Neural cell (in vitro differentiated cells): ENCODE data around the gene VSIR. TPM values are rescaled to one million over a fixed set of nuclear protein-coding genes. Genes with fewer than 3 reads are reported as not detected.

Experiments used
- H2AFZ ChIP-seq: fragments of 200-600, 300-800 bp; sonication (generic), shearing (Covaris generic); 2 replicates; pipeline ENCODE4 v1.6.0; 2014; ENCODE audit warnings: low read depth, mild to moderate bottlenecking, antibody characterized with exemption, low read length, moderate library complexity
- H3F3A ChIP-seq: fragments of 200-600 bp; shearing (Covaris generic); 2 replicates; pipeline ENCODE4 v1.6.1; 2016; ENCODE audit warnings: mild to moderate bottlenecking, moderate library complexity, mixed read lengths, antibody characterized with exemption, low read length; ENCODE audit not compliant: insufficient read depth, poor library complexity, severe bottlenecking
- H3K27ac ChIP-seq: fragments of 200-600, 300-800 bp; sonication (generic), shearing (Covaris generic); 2 replicates; pipeline ENCODE4 v1.5.1; 2014; ENCODE audit warnings: mild to moderate bottlenecking, low read length, moderate library complexity
- H3K27me3 ChIP-seq: fragments of 300-800, 200-600 bp; sonication (generic), shearing (Covaris generic); 2 replicates; pipeline ENCODE4 v1.6.0; 2014; ENCODE audit warnings: mild to moderate bottlenecking, low read depth, low read length, moderate library complexity; ENCODE audit not compliant: insufficient read depth
- H3K36me3 ChIP-seq: fragments of 300-800, 200-600 bp; sonication (generic), shearing (Covaris generic); 2 replicates; pipeline ENCODE4 v1.5.1; 2014; ENCODE audit warnings: mild to moderate bottlenecking, antibody characterized with exemption, low read length, moderate library complexity; ENCODE audit not compliant: insufficient read depth
- H3K4me2 ChIP-seq: fragments of 300-800, 200-600 bp; sonication (generic), shearing (Covaris generic); 2 replicates; pipeline ENCODE4 v1.6.0; 2014; ENCODE audit warnings: mild to moderate bottlenecking, low read length
- H3K4me3 ChIP-seq: fragments of 300-800, 200-600 bp; sonication (generic), shearing (Covaris generic); 2 replicates; pipeline ENCODE4 v1.5.1; 2014; ENCODE audit warnings: mild to moderate bottlenecking, low read length, moderate library complexity
- H3K79me2 ChIP-seq: fragments of 200-600 bp; shearing (Covaris generic); replicated peaks from 2 replicates; pipeline ENCODE4 v1.6.0; 2014; ENCODE audit warnings: mild to moderate bottlenecking, low read length, moderate library complexity; ENCODE audit not compliant: insufficient read depth
- H3K9ac ChIP-seq: fragments of 300-800, 200-600 bp; sonication (generic), shearing (Covaris generic); 2 replicates; pipeline ENCODE4 v1.6.1; 2016; ENCODE audit warnings: mild to moderate bottlenecking, low read length, mixed read lengths
- H3K9me2 ChIP-seq: fragments of 200-600 bp; shearing (Covaris generic); 2 replicates; pipeline ENCODE4 v1.6.1; 2016; ENCODE audit warnings: mild to moderate bottlenecking, low read length, mixed read lengths; ENCODE audit not compliant: insufficient read depth
- H3K9me3 ChIP-seq: fragments of 200-600, 300-800 bp; sonication (generic), shearing (Covaris generic); 2 replicates; pipeline ENCODE4 v1.6.1; 2016; ENCODE audit warnings: mild to moderate bottlenecking, mixed run types, low read length, moderate library complexity, mixed read lengths
- H4K20me1 ChIP-seq: fragments of 200-600 bp; shearing (Covaris generic); 2 replicates; pipeline ENCODE4 v1.6.1; 2016; ENCODE audit warnings: mild to moderate bottlenecking, mixed run types; ENCODE audit not compliant: insufficient read depth
- EP300 ChIP-seq: fragments of 450-650 bp; conservative IDR thresholded peaks from 2 replicates; pipeline ENCODE4 v1.6.1; 2014; ENCODE audit warnings: antibody characterized with exemption, mild to moderate bottlenecking, moderate library complexity; ENCODE audit not compliant: poor library complexity, severe bottlenecking
- EZH2 ChIP-seq: fragments of 200-600, 300-800 bp; shearing (Covaris generic), sonication (generic); IDR thresholded peaks from 2 replicates; pipeline ENCODE4 v1.6.1; 2014; ENCODE audit warnings: antibody characterized with exemption, low read length, borderline replicate concordance, mild to moderate bottlenecking; ENCODE audit not compliant: insufficient read depth, poor library complexity, severe bottlenecking
- MXI1 ChIP-seq: fragments of 450-650 bp; conservative IDR thresholded peaks from 2 replicates; pipeline ENCODE4 v1.6.1; 2014; ENCODE audit warnings: antibody characterized with exemption, mild to moderate bottlenecking; ENCODE audit not compliant: poor library complexity, severe bottlenecking
- POLR2AphosphoS5 ChIP-seq: IDR thresholded peaks from 2 replicates; pipeline ENCODE4 v1.6.1; 2012
- RAD21 ChIP-seq: fragments of 450-650 bp; conservative IDR thresholded peaks from 2 replicates; pipeline ENCODE4 v1.6.1; 2014; ENCODE audit warnings: antibody characterized with exemption, mild to moderate bottlenecking, moderate library complexity
- SMC3 ChIP-seq: fragments of 450-650 bp; conservative IDR thresholded peaks from 2 replicates; pipeline ENCODE4 v1.6.1; 2014; ENCODE audit warnings: antibody characterized with exemption, mild to moderate bottlenecking, moderate library complexity; ENCODE audit not compliant: poor library complexity
- TAF1 ChIP-seq: IDR thresholded peaks from 2 replicates; pipeline ENCODE4 v1.6.1; 2012; ENCODE audit warnings: low read depth
- polyA plus RNA-seq: library from polyadenylated mRNA; depleted of rRNA; stranded (reverse); fragments of >200 nt; gene quantifications from 2 replicates; pipeline ENCODE4 v1.2.3, GENCODE V29; 2014
- TF ChIP-seq, protein P1 (sequence below): IDR thresholded peaks from 2 replicates; pipeline ENCODE4 v1.6.1; 2012; ENCODE audit warnings: borderline replicate concordance
- TF ChIP-seq, protein P2 (sequence below): fragments of 450-650 bp; IDR thresholded peaks from 2 replicates; pipeline ENCODE4 v1.5.1; 2014; ENCODE audit warnings: antibody characterized with exemption, mild to moderate bottlenecking, moderate library complexity; ENCODE audit not compliant: poor library complexity, severe bottlenecking

Gene VSIR
- polyA plus RNA-seq, 1 donor from 2014 or later: not detected

GRCh38 chr10:71770255-71770654 lies 3.1 kb downstream of the VSIR start:
- no peak overlapping the region for H2AFZ ChIP-seq
- no peaks in the 10 kb centered on the region for H3F3A ChIP-seq
- no peak overlapping the region for H3K4me3 ChIP-seq
- no peaks in the 10 kb centered on the region for H3K9me2 ChIP-seq
- no peaks in the 10 kb centered on the region for H3K9me3 ChIP-seq
- no peaks in the 10 kb centered on the region for H3K79me2 ChIP-seq
- no peaks in the 10 kb centered on the region for H4K20me1 ChIP-seq
- H3K27me3 ChIP-seq: peaks cover 24% of the 10 kb centered on the region
- no peak overlapping the region for H3K27ac ChIP-seq
- TF ChIP-seq, protein P1, sequence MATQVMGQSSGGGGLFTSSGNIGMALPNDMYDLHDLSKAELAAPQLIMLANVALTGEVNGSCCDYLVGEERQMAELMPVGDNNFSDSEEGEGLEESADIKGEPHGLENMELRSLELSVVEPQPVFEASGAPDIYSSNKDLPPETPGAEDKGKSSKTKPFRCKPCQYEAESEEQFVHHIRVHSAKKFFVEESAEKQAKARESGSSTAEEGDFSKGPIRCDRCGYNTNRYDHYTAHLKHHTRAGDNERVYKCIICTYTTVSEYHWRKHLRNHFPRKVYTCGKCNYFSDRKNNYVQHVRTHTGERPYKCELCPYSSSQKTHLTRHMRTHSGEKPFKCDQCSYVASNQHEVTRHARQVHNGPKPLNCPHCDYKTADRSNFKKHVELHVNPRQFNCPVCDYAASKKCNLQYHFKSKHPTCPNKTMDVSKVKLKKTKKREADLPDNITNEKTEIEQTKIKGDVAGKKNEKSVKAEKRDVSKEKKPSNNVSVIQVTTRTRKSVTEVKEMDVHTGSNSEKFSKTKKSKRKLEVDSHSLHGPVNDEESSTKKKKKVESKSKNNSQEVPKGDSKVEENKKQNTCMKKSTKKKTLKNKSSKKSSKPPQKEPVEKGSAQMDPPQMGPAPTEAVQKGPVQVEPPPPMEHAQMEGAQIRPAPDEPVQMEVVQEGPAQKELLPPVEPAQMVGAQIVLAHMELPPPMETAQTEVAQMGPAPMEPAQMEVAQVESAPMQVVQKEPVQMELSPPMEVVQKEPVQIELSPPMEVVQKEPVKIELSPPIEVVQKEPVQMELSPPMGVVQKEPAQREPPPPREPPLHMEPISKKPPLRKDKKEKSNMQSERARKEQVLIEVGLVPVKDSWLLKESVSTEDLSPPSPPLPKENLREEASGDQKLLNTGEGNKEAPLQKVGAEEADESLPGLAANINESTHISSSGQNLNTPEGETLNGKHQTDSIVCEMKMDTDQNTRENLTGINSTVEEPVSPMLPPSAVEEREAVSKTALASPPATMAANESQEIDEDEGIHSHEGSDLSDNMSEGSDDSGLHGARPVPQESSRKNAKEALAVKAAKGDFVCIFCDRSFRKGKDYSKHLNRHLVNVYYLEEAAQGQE: no peak
- no peak for TF ChIP-seq TAF1
- TF ChIP-seq SMC3: no peak
- no peak for TF ChIP-seq POLR2AphosphoS5
- no peak for TF ChIP-seq RAD21
- TF ChIP-seq MXI1: no peak
- TF ChIP-seq, protein P2, sequence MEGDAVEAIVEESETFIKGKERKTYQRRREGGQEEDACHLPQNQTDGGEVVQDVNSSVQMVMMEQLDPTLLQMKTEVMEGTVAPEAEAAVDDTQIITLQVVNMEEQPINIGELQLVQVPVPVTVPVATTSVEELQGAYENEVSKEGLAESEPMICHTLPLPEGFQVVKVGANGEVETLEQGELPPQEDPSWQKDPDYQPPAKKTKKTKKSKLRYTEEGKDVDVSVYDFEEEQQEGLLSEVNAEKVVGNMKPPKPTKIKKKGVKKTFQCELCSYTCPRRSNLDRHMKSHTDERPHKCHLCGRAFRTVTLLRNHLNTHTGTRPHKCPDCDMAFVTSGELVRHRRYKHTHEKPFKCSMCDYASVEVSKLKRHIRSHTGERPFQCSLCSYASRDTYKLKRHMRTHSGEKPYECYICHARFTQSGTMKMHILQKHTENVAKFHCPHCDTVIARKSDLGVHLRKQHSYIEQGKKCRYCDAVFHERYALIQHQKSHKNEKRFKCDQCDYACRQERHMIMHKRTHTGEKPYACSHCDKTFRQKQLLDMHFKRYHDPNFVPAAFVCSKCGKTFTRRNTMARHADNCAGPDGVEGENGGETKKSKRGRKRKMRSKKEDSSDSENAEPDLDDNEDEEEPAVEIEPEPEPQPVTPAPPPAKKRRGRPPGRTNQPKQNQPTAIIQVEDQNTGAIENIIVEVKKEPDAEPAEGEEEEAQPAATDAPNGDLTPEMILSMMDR: no peak
- TF ChIP-seq EZH2: no peak
- no peak for TF ChIP-seq EP300
- H3K4me2 ChIP-seq: no peak overlapping the region
- no peaks in the 10 kb centered on the region for H3K36me3 ChIP-seq
- H3K9ac ChIP-seq: no peak overlapping the region

- H3K36me3 ChIP-seq: no peaks in the 10 kb centered on the region
- H3K79me2 ChIP-seq: no peaks in the 10 kb centered on the region
- H3K9me3 ChIP-seq: no peaks in the 10 kb centered on the region
- no peak overlapping the region for H3K27ac ChIP-seq
- H3K9me2 ChIP-seq: no peaks in the 10 kb centered on the region
- H3F3A ChIP-seq: no peaks in the 10 kb centered on the region
- no peak overlapping the region for H3K9ac ChIP-seq
- no peak overlapping the region for H3K4me3 ChIP-seq
- no peak overlapping the region for H3K4me2 ChIP-seq
- H3K27me3 ChIP-seq: peaks cover 21% of the 10 kb centered on the region
- TF ChIP-seq EP300 (no peak), MXI1 (no peak), POLR2AphosphoS5 (no peak), RAD21 (no peak), SMC3 (no peak), TAF1 (no peak), EZH2 (no peak)
- TF ChIP-seq, protein P1: no peak
- TF ChIP-seq, protein P2: no peak
- H2AFZ ChIP-seq: no peak overlapping the region
- H4K20me1 ChIP-seq: no peaks in the 10 kb centered on the region
Observed at GRCh38 chr10:71769279-71769823, 4.0 kb downstream of the VSIR start.
